ENCODE measurements around the gene SLC35E2B. TPM values are rescaled to one million over a fixed set of nuclear protein-coding genes. Genes with fewer than 3 reads are reported as not detected.

The SLC35E2B gene
- total RNA-seq, 1 donor from 2014 or later = 20.3 TPM

Other genes starting within 250 kb of the SLC35E2B start
- 1.8 TPM for gene ATAD3C, start 243.1 kb downstream of the SLC35E2B start, total RNA-seq
- gene ATAD3B, start 221.0 kb downstream of the SLC35E2B start, total RNA-seq = 9.0 TPM
- 17.9 TPM for gene ATAD3A, start 180.6 kb downstream of the SLC35E2B start, total RNA-seq
- 6.9 TPM for gene TMEM240, start 152.2 kb downstream of the SLC35E2B start, total RNA-seq
- 116 TPM for gene SSU72, start 117.9 kb downstream of the SLC35E2B start, total RNA-seq
- 3.0 TPM for gene FNDC10, start 92.7 kb downstream of the SLC35E2B start, total RNA-seq
- 103 TPM for gene MIB2, start 77.3 kb downstream of the SLC35E2B start, total RNA-seq
- gene MMP23B, start 60.6 kb downstream of the SLC35E2B start, total RNA-seq = 36.2 TPM
- 24.0 TPM for gene CDK11B, start 33.8 kb downstream of the SLC35E2B start, total RNA-seq
- gene CDK11A, start 31.6 kb upstream of the SLC35E2B start, total RNA-seq = 20.8 TPM
- gene NADK, start 85.7 kb upstream of the SLC35E2B start, total RNA-seq = 26.9 TPM
- 182 TPM for gene GNB1, start 198.3 kb upstream of the SLC35E2B start, total RNA-seq
- gene CALML6, start 222.5 kb upstream of the SLC35E2B start, total RNA-seq = not detected
- 1.2 TPM for gene TMEM52, start 226.5 kb upstream of the SLC35E2B start, total RNA-seq